T-helper 1 cell treated with Interleukin-12 subunit alpha and Interleukin-12 subunit beta and Interleukin-4 antibody, amounts not matched to agents 30 μg/mL and 1 μg/mL, for 36 hours (primary cell): ENCODE measurements around the gene CAMTA1.

Experiments used
- H3K27ac Mint-ChIP-seq: one replicate; pipeline ENCODE4 v1.8.0; 2021; ENCODE audit warnings: mild to moderate bottlenecking, mixed read lengths
- H3K27me3 Mint-ChIP-seq: one replicate; pipeline ENCODE4 v1.8.0; 2021; ENCODE audit warnings: low read depth, mixed read lengths
- H3K36me3 Mint-ChIP-seq: one replicate; pipeline ENCODE4 v1.8.0; 2021; ENCODE audit warnings: low read depth, mixed read lengths
- H3K4me1 Mint-ChIP-seq: one replicate; pipeline ENCODE4 v1.8.0; 2021; ENCODE audit warnings: low read depth, mixed read lengths
- H3K4me3 Mint-ChIP-seq: one replicate; pipeline ENCODE4 v1.8.0; 2021; ENCODE audit warnings: mild to moderate bottlenecking, moderate library complexity, mixed read lengths
- H3K9me3 Mint-ChIP-seq: one replicate; pipeline ENCODE4 v1.8.0; 2021; ENCODE audit warnings: mixed read lengths

CAMTA1 gene

DNA sequence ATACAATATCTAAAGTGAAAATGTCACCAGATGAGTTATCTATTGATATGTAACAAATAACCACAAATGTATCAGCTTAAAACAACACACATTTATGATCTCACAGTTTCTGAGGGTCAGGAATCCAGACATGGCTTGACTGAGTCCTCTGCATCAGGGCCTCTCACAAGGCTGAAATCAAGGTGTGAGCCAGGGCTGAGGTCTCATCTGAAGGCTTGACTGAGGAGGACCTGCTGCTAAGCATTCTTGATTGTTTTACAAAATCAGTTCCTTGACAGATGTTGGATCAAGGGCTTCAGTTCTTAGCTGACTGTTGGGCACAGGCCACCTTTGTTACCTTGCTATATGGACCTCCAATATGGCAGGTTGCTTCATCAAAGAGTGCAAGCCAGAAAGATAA lies 483.7 kb downstream of the CAMTA1 start:
- Mint-ChIP-seq H3K4me3 (no peak overlapping the region), H3K9me3 (peaks cover 12% of the 10 kb centered on the region), H3K4me1 (no peaks in the 10 kb centered on the region), H3K27ac (no peak overlapping the region), H3K36me3 (peaks cover 3% of the 10 kb centered on the region), H3K27me3 (peaks cover 6% of the 10 kb centered on the region)

DNA sequence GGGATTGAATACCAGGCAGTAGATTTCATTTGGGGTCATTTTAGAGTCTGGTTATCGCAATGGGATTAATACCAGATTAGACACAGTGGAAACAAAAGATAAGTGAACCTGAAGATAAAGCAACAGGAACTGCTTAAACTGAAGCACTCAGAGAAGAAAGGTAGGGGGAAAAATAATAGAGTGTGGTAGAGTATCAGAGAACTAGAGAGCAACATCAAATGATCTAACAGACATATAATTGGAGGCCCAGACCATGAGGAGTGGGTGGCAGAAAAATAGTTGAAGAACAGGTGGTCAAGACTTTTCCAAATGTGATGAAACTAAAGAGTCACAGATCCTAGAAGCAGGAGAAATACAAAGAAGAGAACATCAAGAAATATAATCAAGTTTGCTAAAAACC lies 484.3 kb downstream of the CAMTA1 start:
- Mint-ChIP-seq H3K27ac (no peak overlapping the region), H3K4me3 (no peak overlapping the region), H3K36me3 (peaks cover 3% of the 10 kb centered on the region), H3K4me1 (no peaks in the 10 kb centered on the region), H3K9me3 (peaks cover 12% of the 10 kb centered on the region), H3K27me3 (peaks cover 6% of the 10 kb centered on the region)

DNA sequence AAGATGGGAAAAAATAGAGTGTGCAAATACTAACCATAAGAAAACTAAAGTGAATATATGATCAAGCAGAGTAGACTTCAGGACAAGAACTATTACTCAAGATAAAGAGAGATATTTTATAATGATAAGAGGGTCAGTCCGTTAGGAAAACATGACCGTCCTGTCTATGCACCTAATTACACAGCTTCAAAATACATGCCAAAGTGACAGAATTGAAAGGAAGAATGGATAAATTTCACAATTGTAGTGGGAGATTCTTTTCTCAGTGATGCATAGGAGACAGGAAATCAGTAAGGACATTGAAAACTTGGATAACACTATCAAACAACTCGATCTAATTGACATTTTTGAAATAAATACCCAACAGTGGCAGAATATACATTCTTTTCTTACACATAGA lies 489.0 kb downstream of the CAMTA1 start:
- Mint-ChIP-seq H3K36me3 (peaks cover 3% of the 10 kb centered on the region), H3K4me1 (no peaks in the 10 kb centered on the region), H3K9me3 (peaks cover 6% of the 10 kb centered on the region), H3K27ac (no peak overlapping the region), H3K27me3 (peaks cover 6% of the 10 kb centered on the region), H3K4me3 (no peak overlapping the region)

DNA sequence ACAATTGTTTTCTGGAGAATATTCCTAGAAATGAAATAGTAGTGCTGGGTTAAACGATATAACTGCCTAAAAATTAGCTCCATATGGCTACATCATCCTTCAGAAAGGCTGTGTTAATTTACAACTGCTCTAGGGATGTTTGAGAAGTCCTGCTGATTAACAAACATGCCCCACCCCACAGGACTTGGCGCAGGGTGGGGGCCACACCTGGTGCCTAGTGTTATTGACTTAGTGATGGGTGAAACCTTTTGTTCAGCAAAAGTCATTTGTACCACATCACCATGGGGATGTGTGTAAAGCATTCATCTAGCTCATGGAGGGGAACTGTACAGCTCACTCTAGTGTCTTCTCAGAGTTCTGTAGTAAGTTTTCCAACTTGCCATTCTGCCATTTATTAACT lies 492.8 kb downstream of the CAMTA1 start:
- no peaks in the 10 kb centered on the region for H3K36me3 Mint-ChIP-seq
- H3K27ac Mint-ChIP-seq, result no peak overlapping the region
- no peaks in the 10 kb centered on the region for H3K4me1 Mint-ChIP-seq
- peaks cover 3% of the 10 kb centered on the region for H3K27me3 Mint-ChIP-seq
- no peak overlapping the region for H3K4me3 Mint-ChIP-seq
- no peaks in the 10 kb centered on the region for H3K9me3 Mint-ChIP-seq

DNA sequence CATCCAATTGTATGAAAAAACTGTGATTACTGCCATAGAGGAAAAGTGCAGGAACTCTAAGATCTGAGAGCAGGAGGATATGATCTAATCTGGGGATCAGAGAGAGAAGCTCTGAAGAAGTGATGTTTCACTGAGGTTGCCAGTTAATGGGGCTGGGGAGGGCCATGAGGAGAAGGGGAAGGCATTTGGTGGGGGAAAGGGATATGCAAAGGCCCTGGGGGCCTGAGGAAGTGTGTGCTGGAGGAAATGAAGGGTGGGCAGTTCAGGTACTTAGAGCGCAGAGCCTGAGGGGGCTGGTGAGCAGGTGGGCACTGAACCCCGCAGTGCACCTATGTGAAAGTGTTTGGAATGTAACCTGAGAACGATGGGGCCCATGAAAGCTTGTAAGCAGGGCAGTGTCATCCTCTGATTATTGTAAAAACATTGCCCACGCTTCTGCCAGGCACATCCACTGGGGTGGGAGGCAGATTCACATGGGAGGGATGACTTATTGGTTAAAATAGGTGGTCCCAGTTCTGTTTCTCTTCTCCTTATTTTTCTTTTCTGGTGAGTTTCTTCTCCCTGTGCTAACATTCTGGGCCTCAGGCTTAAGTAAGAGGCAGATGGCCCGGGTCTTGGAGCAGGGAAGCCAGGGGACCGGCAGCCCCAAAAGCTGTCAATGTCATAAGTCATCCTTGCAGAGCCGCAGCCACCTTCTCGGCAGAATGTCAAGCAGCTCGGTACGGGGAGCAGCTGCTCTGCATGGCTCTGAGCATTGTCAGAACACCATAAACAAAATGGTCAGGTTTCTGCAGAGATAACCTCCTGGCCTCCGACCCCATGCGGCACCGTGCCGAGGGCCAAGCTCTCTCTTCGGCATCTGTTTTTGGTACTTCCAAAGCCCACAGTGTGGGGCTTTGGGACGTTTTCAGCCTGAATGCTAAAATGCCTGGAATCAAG lies 493.8 kb downstream of the CAMTA1 start:
- H3K4me3 Mint-ChIP-seq, result no peak overlapping the region
- no peaks in the 10 kb centered on the region for H3K9me3 Mint-ChIP-seq
- peaks cover 3% of the 10 kb centered on the region for H3K27me3 Mint-ChIP-seq
- no peak overlapping the region for H3K27ac Mint-ChIP-seq
- no peaks in the 10 kb centered on the region for H3K4me1 Mint-ChIP-seq
- no peaks in the 10 kb centered on the region for H3K36me3 Mint-ChIP-seq

DNA sequence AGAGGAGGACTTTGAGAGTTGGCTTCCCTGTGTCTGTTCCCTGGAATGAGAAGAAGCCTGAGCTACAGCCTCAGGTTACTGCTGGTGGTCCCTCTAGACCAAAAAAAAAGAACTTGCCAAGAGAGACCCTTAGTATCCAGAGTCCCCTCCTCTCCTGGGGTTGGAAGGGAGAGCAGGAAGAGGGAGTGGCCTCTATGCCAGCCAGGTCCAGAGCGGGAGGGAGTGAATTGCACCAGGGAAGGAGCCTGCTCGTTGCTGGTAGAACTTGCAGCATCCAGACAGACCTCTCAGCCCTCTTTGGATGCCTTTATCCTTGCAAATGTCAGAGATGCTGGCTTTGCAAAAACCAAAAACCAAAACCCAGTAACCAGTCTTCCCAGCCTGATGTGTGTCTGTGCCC lies 494.5 kb downstream of the CAMTA1 start:
- Mint-ChIP-seq H3K27me3 (peaks cover 3% of the 10 kb centered on the region), H3K9me3 (no peaks in the 10 kb centered on the region), H3K27ac (no peak overlapping the region), H3K36me3 (no peaks in the 10 kb centered on the region), H3K4me3 (no peak overlapping the region), H3K4me1 (no peaks in the 10 kb centered on the region)

DNA sequence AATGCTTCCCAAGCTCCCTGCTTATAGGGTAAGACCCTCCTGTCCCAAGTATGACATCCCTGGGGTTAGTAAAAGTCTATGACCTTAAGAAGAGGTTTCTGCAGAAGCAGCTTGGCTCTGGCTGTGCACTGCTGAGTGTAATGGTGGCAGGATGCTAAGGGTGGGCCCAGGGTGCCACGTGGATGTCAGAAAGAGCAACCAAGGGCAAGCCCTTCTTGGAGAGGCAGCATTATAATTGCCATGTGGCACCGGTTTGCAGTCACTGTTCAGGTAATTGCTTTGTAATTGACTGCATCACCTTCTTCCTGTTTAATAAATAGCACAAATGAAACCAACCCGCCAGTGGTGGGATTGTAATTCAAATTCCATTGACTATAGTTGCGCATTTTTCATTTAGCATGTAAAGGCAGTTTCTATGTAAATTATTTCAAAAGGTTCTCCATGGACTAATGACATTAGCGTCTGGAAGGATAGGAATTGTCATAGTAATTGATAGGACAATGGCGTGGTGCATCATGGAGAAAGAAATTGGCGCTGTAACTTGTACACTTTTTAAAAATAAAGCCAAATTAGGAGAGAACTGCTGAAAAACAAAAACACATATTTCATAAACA lies 495.2 kb downstream of the CAMTA1 start:
- H3K4me3 Mint-ChIP-seq, result no peak overlapping the region
- H3K4me1 Mint-ChIP-seq, result no peaks in the 10 kb centered on the region
- no peaks in the 10 kb centered on the region for H3K9me3 Mint-ChIP-seq
- peaks cover 3% of the 10 kb centered on the region for H3K27me3 Mint-ChIP-seq
- H3K27ac Mint-ChIP-seq, result no peak overlapping the region
- H3K36me3 Mint-ChIP-seq, result no peaks in the 10 kb centered on the region

DNA sequence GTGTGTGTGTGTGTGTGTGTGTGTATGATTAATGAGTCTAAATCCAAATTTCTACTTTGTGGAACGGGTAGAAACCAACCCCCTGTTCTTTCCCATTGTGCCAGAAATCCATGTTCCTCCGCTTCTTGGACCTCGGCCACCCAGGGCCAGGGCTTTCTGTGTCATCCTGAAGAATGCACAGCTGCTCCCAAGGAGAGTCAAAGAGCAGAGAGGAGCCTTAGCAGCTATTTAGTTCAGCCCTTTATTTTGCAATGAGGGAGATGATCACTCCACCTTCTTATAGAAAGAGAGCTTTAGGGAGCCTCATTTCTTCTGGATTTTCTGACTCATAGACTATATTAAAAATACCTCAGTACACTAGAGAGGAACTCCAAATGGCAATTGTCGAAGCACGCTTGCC lies 496.6 kb downstream of the CAMTA1 start:
- H3K36me3 Mint-ChIP-seq, result no peaks in the 10 kb centered on the region
- peaks cover 3% of the 10 kb centered on the region for H3K27me3 Mint-ChIP-seq

DNA sequence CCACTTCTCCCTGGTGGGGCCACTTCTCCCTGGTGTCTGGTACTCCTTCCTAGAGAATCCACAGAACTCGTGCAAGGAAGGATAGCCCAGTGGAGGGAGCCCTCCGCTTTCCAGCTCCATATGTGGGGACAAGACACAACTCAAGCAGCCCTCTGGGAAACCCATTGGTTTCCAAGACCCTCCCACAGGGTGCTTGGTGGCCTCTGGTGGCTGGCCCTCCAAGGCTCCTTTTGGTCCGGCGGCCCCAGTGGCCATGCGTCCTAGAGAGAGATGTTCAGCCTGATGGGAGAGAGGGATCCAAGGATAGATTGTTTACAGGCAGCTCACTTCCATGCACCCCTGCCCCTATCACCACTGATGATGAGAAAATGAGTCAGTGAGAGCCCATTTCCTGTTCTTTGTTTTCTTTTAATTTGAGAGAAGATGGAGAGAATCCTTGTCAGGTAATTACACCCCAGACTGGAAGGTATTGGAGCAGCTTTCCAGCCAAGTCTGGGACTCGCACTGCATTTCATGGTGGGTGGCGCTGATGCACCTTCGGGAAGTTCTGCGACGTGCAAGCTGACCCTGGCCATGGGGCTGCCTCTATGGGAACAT lies 499.7 kb downstream of the CAMTA1 start:
- H3K27me3 Mint-ChIP-seq, result peaks cover 3% of the 10 kb centered on the region
- no peaks in the 10 kb centered on the region for H3K9me3 Mint-ChIP-seq
- no peaks in the 10 kb centered on the region for H3K4me1 Mint-ChIP-seq
- no peak overlapping the region for H3K4me3 Mint-ChIP-seq
- no peak overlapping the region for H3K27ac Mint-ChIP-seq
- no peaks in the 10 kb centered on the region for H3K36me3 Mint-ChIP-seq

More for the DNA sequence above, 496.6 kb downstream of the CAMTA1 start:
- Mint-ChIP-seq H3K4me1 (no peaks in the 10 kb centered on the region), H3K27ac (no peak overlapping the region), H3K4me3 (no peak overlapping the region), H3K9me3 (no peaks in the 10 kb centered on the region)

DNA sequence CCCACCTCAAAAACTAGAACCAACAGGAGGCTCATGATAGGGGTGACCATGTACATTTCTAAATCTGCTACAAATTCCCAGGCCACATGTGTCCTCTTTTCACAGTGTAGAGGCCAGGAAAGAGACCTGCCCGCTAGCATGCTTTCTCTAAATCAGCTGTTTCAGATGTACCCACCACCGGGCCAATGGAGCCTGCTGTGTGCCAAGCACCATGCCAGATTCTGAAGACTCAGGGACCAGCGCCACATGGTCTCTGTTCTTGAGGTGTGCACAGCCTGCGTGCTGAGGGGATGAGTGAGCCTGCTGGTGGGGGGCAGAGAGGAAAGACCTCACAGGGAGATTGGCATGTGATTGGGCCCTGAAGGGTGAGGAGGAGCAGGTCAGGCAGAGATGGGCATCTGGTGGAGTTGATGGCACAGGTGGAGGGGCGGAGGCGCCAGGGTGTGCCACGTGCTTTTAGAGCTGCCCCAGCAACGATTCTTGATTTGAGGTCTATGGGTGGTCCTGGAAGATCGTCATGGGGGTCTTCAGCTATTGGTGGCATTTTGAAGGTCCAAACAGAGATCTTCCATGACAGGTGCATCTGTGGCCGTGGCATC lies 500.7 kb downstream of the CAMTA1 start:
- peaks cover 3% of the 10 kb centered on the region for H3K27me3 Mint-ChIP-seq
- no peaks in the 10 kb centered on the region for H3K9me3 Mint-ChIP-seq
- no peak overlapping the region for H3K27ac Mint-ChIP-seq
- H3K4me3 Mint-ChIP-seq, result no peak overlapping the region
- H3K36me3 Mint-ChIP-seq, result no peaks in the 10 kb centered on the region
- H3K4me1 Mint-ChIP-seq, result no peaks in the 10 kb centered on the region

DNA sequence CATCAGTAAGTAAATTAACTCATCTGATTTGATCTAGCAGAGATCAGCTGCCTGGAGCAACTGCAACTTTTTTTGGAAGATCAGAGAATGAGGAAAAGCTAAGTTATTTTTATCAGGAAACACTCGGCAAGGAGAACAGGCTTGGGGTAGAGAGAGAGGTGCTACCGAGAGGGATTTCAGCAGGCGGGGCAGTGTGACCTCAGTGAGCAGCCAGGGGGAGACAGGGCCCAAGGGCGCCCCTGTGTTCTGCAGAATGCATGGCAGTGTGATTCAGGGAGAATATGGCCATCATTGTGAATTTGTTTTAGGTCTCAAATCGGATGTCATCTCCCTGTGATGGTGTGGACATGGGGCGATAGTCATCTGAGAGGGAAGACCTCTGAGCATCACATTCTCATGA lies 501.8 kb downstream of the CAMTA1 start:
- no peaks in the 10 kb centered on the region for H3K36me3 Mint-ChIP-seq
- no peak overlapping the region for H3K4me3 Mint-ChIP-seq
- no peaks in the 10 kb centered on the region for H3K4me1 Mint-ChIP-seq
- peaks cover 3% of the 10 kb centered on the region for H3K27me3 Mint-ChIP-seq
- no peak overlapping the region for H3K27ac Mint-ChIP-seq
- H3K9me3 Mint-ChIP-seq, result no peaks in the 10 kb centered on the region

DNA sequence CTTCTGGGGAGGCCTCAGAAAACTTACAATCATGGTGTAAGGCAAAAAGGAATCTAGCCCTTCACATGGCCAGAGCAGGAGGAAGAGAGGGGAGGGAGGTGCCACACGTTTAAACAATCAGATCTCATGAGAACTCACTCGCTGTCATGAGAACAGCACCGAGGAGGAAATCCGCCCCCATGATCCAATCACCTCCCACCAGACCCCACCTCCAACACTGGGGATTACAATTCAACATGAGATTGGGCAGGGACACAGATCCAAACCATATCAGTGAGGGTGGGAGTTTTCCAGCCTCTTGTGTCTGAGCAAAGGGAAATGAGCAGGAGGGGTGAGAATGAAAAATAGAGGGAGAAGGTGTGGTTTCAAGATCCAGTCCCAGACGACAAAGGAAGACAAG lies 503.7 kb downstream of the CAMTA1 start:
- H3K9me3 Mint-ChIP-seq, result no peaks in the 10 kb centered on the region
- H3K4me1 Mint-ChIP-seq, result no peaks in the 10 kb centered on the region
- H3K36me3 Mint-ChIP-seq, result no peaks in the 10 kb centered on the region
- H3K4me3 Mint-ChIP-seq, result no peak overlapping the region
- no peaks in the 10 kb centered on the region for H3K27me3 Mint-ChIP-seq
- no peak overlapping the region for H3K27ac Mint-ChIP-seq

DNA sequence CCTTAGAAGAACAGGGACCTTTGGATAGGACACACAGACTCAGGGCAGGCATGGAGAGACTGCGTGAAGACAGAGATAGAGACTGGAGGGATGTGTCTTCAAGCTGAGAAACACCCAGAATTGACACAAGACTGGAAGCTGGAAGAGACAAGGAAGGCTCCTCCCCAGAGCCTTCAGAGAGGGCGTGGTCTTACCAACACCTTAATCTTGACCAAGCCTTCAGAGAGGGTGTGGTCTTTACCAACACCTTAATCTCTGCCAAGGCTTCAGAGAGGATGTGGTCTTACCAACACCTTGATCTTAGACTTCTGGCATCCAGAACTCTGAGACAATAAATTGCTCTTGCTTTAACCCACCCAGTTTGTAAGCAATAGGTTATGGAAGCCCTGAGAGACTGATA lies 504.4 kb downstream of the CAMTA1 start:
- no peaks in the 10 kb centered on the region for H3K27me3 Mint-ChIP-seq

DNA sequence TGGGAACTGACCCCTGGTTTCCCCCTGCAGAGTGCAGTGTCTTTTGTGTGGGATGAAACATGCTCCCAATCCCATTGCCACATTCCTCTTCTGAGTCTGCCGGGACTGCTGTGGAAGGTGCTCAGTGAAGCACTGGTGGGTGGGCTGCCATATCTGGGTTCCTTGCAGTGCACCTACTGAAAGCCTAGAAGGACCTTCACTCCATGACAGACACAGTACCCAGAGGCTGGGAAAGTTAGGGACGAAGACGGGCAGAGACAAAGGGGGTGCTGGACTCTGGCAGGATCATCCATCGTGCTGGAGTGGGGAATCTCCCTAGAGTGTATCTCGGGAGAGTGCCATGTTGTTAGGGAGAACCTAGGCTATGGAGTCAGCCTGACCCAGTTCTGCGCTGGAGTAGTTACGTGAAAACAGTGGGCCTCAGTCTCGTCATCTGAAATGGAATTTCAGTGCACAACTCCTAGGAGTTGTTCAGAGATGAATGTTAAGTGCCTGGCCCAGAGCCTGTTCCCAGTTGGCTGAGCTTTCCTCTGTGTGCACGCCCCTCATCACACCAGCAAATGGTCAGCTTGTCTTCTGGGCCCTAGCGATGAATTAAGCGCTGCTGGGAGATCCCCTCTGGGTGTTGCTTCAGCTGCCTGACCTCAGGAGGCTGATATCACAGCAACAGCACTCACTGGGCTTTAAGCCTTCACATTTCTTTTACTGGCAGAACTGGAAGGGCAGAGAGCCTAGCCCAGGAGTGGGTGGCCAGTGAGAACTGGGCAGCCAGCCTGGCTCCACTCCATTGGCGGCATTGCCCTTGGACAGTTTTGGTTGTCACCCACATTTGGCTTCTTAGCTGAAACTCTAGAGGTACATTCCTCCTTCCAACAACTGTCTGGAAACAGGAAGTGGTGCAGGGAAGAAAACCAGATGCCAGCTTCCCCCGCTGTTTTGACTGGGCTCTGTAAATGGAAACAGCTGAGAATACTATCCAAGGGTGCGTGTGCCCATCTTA lies 506.0 kb downstream of the CAMTA1 start:
- Mint-ChIP-seq H3K36me3 (no peaks in the 10 kb centered on the region), H3K27ac (no peak overlapping the region), H3K9me3 (no peaks in the 10 kb centered on the region), H3K27me3 (no peaks in the 10 kb centered on the region), H3K4me1 (no peaks in the 10 kb centered on the region), H3K4me3 (no peak overlapping the region)

More for the DNA sequence above, 504.4 kb downstream of the CAMTA1 start:
- Mint-ChIP-seq H3K4me1 (no peaks in the 10 kb centered on the region), H3K27ac (no peak overlapping the region), H3K36me3 (no peaks in the 10 kb centered on the region), H3K9me3 (no peaks in the 10 kb centered on the region), H3K4me3 (no peak overlapping the region)
